NCI-H1436 (cell line): Measurements from ENCODE around the gene PIK3CD.
"Not testable (repeated sequence)": the region's sequence is repeated elsewhere in the genome, so short reads cannot be mapped to it uniquely, and the experiment has no call there.

ENCODE experiments used
- DNase-seq: peaks from one replicate; lab custom pipeline; 2025; lab: John Stamatoyannopoulos, UW

The PIK3CD gene

DNA sequence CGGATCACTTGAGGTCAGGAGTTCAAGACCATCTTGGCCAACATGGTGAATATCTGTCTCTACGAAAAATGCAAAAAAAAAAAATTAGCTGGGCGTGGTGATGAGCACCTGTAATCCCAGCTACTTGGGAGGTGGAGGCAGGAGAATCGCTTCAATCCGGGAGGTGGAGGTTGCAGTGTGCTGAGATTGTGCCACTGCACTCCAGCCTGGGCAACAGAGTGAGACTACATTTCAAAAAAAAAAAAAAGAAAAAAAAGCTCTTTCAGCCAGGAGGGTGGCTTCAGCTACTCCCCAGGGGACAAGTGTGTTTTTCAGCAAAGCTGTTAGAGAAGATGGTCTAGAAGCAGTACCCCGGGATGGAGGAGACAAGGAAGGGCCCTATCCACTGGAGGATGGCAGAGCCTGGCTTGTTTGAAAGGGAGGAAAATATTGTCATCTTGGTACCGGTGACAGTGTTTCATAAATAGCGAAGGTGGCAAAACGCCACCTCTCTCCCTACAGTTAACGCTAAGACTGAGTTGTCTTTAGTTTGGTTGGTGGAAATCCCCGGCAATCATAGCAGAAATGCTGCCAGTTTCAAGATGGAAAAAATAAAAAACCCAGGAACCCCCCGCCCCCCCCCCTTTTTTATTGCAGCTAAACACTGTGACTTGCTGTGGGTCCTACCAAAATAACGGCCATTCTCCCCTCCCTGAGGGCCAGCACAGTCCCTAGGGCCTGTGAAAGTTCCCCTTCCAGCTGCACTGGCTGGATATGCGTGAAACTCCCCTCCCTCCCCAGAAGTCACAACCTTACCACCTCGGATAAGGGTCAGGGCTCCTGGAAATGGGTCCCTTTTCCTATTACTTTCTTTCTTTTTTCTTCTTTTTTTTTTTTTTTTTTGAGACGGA lies 3.5 kb downstream of the PIK3CD start:
- no peak for DNase-seq

- no peak for DNase-seq
Measured at GRCh38 chr1:9655836-9656235, 4.3 kb downstream of the PIK3CD start.

GRCh38 chr1:9657521-9658032 lies 6.0 kb downstream of the PIK3CD start:
- DNase-seq, result no peak

DNA sequence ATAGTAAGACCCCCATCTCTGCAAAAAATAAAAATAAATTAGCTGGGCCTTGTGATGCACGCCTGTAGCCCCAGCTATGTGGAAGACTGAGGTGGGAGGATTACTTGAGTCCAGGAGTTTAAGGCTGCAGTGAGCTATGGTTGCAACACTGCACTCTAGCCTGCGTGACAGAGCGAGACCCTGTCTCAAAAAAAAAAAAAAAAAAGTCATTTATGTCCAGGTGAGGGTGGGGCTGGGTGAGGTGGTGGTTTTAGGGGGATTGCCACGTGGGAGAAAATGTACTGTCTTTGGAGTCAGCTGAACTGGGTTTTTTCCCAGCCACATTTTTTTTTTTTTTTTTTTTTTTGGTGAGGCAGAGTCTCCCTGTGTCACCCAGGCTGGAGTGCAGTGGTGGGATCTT lies 6.7 kb downstream of the PIK3CD start:
- no peak for DNase-seq

- DNase-seq, result no peak
Measured at GRCh38 chr1:9659328-9659727, 7.8 kb downstream of the PIK3CD start.

- no peak for DNase-seq
Measured at GRCh38 chr1:9663257-9663656, 11.7 kb downstream of the PIK3CD start.

DNA sequence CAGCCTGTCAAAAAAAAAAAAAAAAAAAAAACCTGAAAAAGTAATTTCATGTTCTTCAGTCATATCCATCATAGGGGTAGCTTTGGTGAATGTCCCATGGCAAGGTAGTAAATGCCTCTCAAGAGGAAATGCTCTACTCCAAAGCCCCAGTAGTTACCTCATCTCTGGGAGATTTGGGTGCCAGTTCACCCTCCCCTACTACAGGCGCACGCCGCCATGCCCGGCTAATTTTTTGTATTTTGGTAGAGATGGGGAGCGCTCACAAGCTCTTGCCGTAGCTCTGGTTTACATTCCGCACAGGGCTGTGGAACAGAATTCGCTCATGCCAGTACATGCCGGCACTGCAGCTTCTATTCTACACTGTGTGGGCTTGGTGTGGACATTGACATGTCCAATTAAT lies 13.7 kb downstream of the PIK3CD start:
- DNase-seq, result no peak

- DNase-seq, result no peak
Measured at GRCh38 chr1:9668080-9668479, 16.5 kb downstream of the PIK3CD start.

- DNase-seq, result no peak
Measured at GRCh38 chr1:9670085-9670484, 18.6 kb downstream of the PIK3CD start.

GRCh38 chr1:9671377-9672140 lies 20.0 kb downstream of the PIK3CD start:
- DNase-seq, result no peak

GRCh38 chr1:9672444-9672843 lies 20.9 kb downstream of the PIK3CD start:
- DNase-seq, result no peak

DNA sequence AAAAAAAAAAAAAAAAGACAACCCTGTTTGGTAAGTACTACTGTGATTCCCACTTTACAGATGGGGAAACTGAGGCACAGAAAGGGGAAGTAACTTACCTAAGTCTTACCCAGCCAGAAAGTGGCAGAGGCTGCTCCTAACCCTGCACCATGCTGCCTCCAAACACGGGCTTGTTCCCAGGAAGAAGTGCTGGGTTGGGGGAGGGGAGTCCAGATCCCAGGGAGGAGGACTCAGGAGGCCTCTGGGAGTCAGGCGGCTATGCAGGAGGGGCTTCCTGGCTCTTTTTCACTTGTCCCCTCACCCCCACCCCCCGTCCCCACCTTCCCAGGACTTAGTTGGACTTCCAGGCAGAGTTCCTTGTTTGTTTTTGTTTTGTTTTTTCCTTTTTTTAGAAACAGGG lies 23.9 kb downstream of the PIK3CD start:
- DNase-seq, result no peak

DNA sequence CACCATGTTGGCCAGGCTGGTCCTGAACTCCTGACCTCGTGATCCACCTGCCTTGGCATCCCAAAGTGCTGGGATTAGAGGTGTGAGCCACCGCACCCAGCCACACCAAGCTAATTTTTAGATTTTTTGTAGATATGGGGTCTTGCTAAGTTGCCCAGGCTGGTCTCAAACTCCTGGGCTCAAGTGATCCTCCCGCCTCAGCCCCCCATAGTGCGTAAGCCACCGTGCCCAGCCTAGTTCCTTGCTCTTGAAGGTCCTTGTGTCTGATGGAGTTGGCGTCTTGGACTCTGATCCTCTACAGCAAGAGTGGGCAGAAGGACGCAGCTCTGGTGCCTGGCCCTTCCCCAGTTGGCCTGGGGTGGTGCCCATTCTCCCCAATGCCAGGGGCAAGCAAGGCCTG lies 24.6 kb downstream of the PIK3CD start:
- DNase-seq, result not testable (repeated sequence)

DNA sequence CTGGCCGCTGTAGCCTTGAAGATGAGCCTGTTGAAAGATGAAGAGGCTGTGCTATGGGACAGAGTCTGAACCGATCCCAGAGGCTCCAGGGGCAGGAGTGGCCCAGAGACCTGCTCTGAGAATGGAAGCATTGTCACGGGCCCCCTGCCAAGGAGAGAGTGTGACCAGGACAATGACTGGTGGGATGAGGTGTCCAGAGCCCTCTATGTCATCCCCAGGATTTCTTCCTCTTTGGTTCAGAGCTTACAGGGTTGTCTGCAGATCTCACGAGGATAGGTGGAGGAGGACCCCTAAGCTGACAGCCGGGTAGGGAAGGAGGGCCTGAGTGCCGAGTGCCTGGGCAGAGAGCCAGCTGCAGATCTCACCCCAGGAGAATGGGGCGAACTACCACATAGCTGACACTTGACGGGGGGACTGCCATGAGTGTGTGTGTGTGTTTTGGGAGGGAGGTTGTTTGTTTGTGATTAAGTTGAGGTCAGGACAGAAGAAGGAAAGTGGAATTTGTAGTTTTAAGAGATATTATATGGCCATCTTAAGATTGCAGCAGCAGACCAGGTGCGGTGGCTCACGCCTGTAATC lies 25.4 kb downstream of the PIK3CD start:
- no peak for DNase-seq

DNA sequence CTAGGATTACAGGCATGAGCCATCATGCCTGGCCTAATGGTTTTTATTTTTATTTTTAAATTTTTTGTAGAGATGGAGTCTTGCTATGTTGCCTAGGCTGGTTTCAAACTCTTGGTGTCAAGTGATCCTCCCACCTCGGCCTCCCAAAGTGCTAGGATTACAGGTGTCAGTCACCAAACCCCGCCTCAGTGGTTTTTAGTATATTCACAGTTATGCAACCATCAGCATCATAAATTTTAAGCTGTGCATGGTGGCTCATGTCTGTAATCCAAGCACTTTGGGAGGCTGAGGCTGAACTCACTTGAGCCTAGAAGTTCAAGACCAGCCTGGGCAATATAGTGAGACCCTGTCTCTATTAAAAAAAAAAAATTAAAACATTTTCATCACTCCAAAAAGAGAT lies 28.6 kb downstream of the PIK3CD start:
- DNase-seq, result no peak

DNA sequence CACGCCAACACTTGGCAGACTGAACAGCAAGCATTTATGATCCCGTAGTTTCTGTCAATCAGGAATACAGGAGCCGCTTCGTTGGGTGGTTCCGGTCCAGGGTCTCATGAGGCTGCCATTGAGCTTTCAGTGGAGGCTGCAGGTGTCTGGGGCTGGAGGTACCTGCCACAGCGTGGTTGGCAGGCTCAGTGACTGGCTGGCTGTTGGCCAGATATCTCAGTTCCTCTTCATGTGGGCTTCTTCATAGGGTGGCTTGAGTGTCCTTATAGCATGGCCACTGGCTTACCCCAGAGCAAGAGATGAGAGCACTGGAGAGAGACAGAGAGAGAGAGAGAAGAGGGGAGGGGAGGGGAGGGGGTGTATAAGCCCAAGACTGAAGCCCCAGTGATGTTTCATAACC lies 29.3 kb downstream of the PIK3CD start:
- DNase-seq, result no peak

GRCh38 chr1:9684801-9685200 lies 33.3 kb downstream of the PIK3CD start:
- no peak for DNase-seq

DNA sequence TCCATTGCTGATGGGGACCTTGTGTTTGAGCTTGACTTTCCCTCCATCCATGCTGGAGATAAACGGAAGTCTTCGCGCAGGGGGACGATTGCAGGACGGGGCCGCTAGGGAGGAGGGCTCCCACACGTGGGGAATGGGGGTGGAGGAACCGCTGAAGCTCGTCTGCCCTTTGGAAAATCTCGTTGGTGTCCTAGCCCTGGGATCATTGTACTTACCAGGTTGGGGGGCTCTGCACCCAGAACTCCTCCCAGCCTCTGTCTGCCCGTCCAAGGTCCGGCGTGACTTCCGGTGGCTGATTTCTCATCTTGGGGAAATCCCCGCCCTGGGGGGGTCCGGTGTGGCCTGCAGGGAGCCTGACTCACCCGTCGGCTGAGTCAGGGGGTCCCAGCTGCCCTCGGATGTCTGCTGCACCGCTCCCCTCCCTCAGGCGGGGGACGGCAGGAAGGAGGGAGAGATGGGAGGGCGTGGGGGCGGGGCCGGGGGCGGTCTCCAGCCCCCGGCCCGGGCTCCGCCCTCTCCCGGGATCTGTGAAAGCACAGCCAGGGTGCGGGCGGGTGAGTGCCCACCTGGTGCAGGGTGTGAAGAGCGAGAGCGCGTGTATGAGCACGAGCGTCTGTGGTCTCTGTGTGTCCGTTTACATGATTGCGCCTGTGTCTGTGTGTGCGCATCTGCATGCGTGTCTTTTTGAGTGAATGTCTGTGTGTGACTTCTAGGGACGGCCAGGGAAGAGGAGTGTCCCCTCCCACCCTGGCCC lies 35.8 kb downstream of the PIK3CD start:
- DNase-seq, result peak; percentile 61

DNA sequence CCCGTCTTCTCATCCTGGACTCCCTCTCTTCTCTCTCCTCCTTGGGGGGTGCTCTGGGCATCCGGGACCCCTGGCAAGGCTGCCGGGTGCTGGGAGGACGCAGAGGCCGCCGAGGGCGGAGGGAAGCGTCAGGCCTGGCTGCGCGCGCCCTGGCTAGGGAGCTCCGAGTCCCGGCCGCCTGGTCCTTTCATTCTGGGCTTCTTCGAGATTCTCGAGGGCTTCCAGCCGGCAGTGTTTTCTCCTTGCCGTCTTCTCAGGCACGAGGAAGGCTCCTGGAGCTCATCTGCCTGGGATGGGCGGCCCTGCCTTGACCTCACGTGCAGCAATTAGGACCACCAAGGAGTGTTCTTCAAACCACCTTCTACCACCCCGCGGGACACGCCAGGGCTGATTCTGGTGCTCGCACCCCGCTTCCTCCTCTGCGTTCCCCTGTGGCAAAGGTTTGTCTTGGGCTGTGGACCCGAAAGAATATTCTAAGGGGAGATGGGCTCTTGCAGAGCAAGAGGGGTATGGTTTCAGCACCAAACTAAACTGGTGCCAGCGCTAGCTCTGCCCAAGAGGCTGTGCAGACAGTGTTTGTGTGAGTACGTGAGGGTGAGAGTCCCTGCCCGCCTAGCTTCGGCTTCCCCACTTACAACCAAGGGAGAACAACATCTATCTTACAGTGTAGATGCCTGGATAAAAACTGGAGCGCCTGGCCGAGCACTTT lies 36.5 kb downstream of the PIK3CD start:
- no peak for DNase-seq

DNA sequence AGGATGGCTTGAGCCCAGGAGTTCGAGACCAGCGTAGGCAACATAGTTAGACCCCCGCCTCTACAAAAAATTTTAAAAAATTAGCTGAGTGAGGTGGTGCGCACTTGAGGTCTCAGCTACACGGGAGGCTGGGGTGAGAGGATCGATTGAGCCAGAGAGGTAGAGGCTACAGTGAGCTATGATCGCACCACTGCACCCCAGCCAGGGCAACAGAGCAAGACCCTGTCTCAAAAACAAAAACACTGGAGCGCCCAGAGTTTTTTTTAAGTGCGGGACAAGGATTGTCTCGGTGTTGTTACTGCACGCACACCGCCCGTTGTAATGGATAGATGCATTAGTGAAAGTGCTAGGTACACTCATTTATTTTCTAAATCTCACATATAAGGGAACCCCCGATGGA lies 37.1 kb downstream of the PIK3CD start:
- DNase-seq, result no peak

- peak; percentile 54 for DNase-seq
Measured at GRCh38 chr1:9689011-9689706, 37.6 kb downstream of the PIK3CD start.
